ENCODE measurements around the gene NRXN3.

NRXN3 gene

GRCh38 chr14:78970677-78971076 lies 800.5 kb downstream of the NRXN3 start:
- CTCF ChIA-PET = interaction anchor here (0.6 kb wide), 1 partner anchor 180 kb away, joined by 3 read pairs; no protein-coding TSS in a partner anchor
- Histone ChIP-seq H3K27ac (ENCODE audit: extremely low read depth, low read depth, low read length) (no peak overlapping the region), H3K4me3 (ENCODE audit: low read depth, low read length) (no peak overlapping the region), H3K4me1 (ENCODE audit: control insufficient read depth, insufficient read depth, low read length) (no peaks in the 10 kb centered on the region), H3K36me3 (ENCODE audit: control insufficient read depth in 2 of 2, insufficient read depth in 1 of 2, low read length in 2 of 2) (no peaks in the 10 kb centered on the region), H3K9me3 (ENCODE audit: control insufficient read depth, insufficient read depth, low read depth, low read length) (no peaks in the 10 kb centered on the region)
- POLR2A ChIA-PET = no interaction called here
- TF ChIP-seq ZNF292 (tag by site-specific recombination; IDR thresholded peaks at IDR 0.05; ENCODE audit: borderline replicate concordance, low read depth) (no peak), YY2 (tag by site-specific recombination; IDR thresholded peaks at IDR 0.05) (no peak), ZIC2 (tag by site-specific recombination; IDR thresholded peaks at IDR 0.05) (peak; percentile 36; the same call in 1 of the 2 replicates), ATF2 (tag by site-specific recombination; IDR thresholded peaks at IDR 0.05; ENCODE audit: low read depth) (no peak), MZF1 (tag by site-specific recombination; IDR thresholded peaks at IDR 0.05; ENCODE audit: borderline replicate concordance) (no peak)

GRCh38 chr14:78972440-78972839 lies 802.3 kb downstream of the NRXN3 start:
- TF ChIP-seq TSHZ1 (tag by site-specific recombination; IDR thresholded peaks at IDR 0.05; ENCODE audit: borderline replicate concordance) (no peak), ZNF549 (tag by site-specific recombination; IDR thresholded peaks at IDR 0.05) (no peak), OVOL3 (tag by site-specific recombination; IDR thresholded peaks at IDR 0.05) (no peak), YY1 (tag by site-specific recombination; IDR thresholded peaks at IDR 0.05) (no peak), KLF9 (tag by site-specific recombination; IDR thresholded peaks at IDR 0.05; ENCODE audit: low read depth) (no peak), ZNF394 (tag by site-specific recombination; IDR thresholded peaks at IDR 0.05; ENCODE audit: borderline replicate concordance) (no peak), ZNF777 (tag by site-specific recombination; IDR thresholded peaks at IDR 0.05; ENCODE audit: borderline replicate concordance) (no peak), ZNF660 (tag by site-specific recombination; IDR thresholded peaks at IDR 0.05) (no peak), ZNF24 (tag by site-specific recombination; IDR thresholded peaks at IDR 0.05) (no peak), ZNF223 (tag by site-specific recombination; IDR thresholded peaks at IDR 0.05) (no peak), ZNF169 (tag by site-specific recombination; IDR thresholded peaks at IDR 0.05) (no peak), ZNF133 (tag by site-specific recombination; IDR thresholded peaks at IDR 0.05) (no peak), ZNF157 (tag by site-specific recombination; IDR thresholded peaks at IDR 0.05) (no peak), ZNF416 (tag by site-specific recombination; IDR thresholded peaks at IDR 0.05) (no peak), OSR2 (tag by site-specific recombination; IDR thresholded peaks at IDR 0.05) (no peak), ZNF530 (tag by site-specific recombination; IDR thresholded peaks at IDR 0.05; ENCODE audit: low read depth) (no peak), ZNF585B (tag by site-specific recombination; IDR thresholded peaks at IDR 0.05) (no peak), GLI4 (tag by site-specific recombination; IDR thresholded peaks at IDR 0.05) (no peak)
- no peaks in the 10 kb centered on the region for H3K4me1 ChIP-seq (ENCODE audit: control insufficient read depth, insufficient read depth, low read length)
- H3K27ac ChIP-seq (ENCODE audit: extremely low read depth, low read depth, low read length) = no peak overlapping the region
- H3K4me3 ChIP-seq (ENCODE audit: low read depth, low read length) = no peak overlapping the region
- ChIA-PET CTCF (interaction anchor here (4.0 kb wide), 1 partner anchor 13 kb away, joined by 12 read pairs; no protein-coding TSS in a partner anchor), POLR2A (no interaction called here)
- H3K36me3 ChIP-seq (ENCODE audit: control insufficient read depth in 2 of 2, insufficient read depth in 1 of 2, low read length in 2 of 2) = no peaks in the 10 kb centered on the region
- H3K9me3 ChIP-seq (ENCODE audit: control insufficient read depth, insufficient read depth, low read depth, low read length) = no peaks in the 10 kb centered on the region
